Vagina (tissue), 2 donors: ENCODE measurements around the gene ETS1. TPM values are rescaled to one million over a fixed set of nuclear protein-coding genes. Genes with fewer than 3 reads are reported as not detected.
A peak's percentile ranks its signal among the peaks of the same experiment; 100 is the strongest.

ENCODE experiments used
- DNase-seq, 2 donors: peaks; one replicate each; pipeline ENCODE4 v3.0.0-alpha.2; 2017; ENCODE audit errors: extremely low spot score in 2 of 2
- H3K27ac ChIP-seq: fragments of 200-600 bp; sonication (generic); one replicate; pipeline ENCODE4 v1.5.1; 2019
- H3K27me3 ChIP-seq: fragments of 200-600 bp; sonication (generic); one replicate; pipeline ENCODE4 v1.5.1; 2019
- H3K36me3 ChIP-seq, 2 donors: fragments of 200-600 bp; sonication (generic); one replicate each; pipeline ENCODE4 v1.5.1; 2017 to 2019
- H3K4me1 ChIP-seq: fragments of 200-600 bp; sonication (generic); one replicate; pipeline ENCODE4 v1.5.1; 2019
- H3K4me3 ChIP-seq, 2 donors: fragments of 200-600 bp; sonication (generic); 1 replicate in 1 of 2; 2 replicates in 1 of 2; pipeline ENCODE4 v1.5.1; 2016 to 2019
- H3K9me3 ChIP-seq: fragments of 200-600 bp; sonication (generic); one replicate; pipeline ENCODE4 v1.5.1; 2019
- CTCF ChIP-seq, 3 experiments: fragments of 450-650 bp in 2 of 3; fragments of 200-600 bp in 1 of 3; sonication (generic) in 1 of 3; IDR thresholded peaks; one replicate each; pipeline ENCODE4 v1.5.1; 2017 to 2019; ENCODE audit warnings: antibody characterized with exemption in 3 of 3, mild to moderate bottlenecking in 2 of 3, moderate library complexity in 2 of 3
- POLR2A ChIP-seq, 2 donors: fragments of 450-650 bp; IDR thresholded peaks; one replicate each; pipeline ENCODE4 v1.6.1; 2017; ENCODE audit warnings: antibody characterized with exemption in 2 of 2, mild to moderate bottlenecking in 2 of 2, moderate library complexity in 2 of 2
- POLR2AphosphoS5 ChIP-seq, 2 donors: sonication (generic); formaldehyde crosslinking; IDR thresholded peaks; one replicate each; pipeline ENCODE4 v1.9.0; 2017; ENCODE audit warnings: antibody characterized with exemption in 2 of 2, mild to moderate bottlenecking in 2 of 2, low read depth in 1 of 2; ENCODE audit not compliant: insufficient read depth in 1 of 2
- intact Hi-C: fragments of 100-400 bp; cut with DNase I; formaldehyde crosslinking; loops from one replicate; pipeline ENCODE4 v1.15.1; 2023
- total RNA-seq: library from RNA; depleted of rRNA; stranded (reverse); fragments of >200 nt; gene quantifications from one replicate; pipeline ENCODE4 v1.2.3, GENCODE V29; 2016

Gene ETS1
- total RNA-seq, 1 donor from 2014 or later = 51.6 TPM

DNA sequence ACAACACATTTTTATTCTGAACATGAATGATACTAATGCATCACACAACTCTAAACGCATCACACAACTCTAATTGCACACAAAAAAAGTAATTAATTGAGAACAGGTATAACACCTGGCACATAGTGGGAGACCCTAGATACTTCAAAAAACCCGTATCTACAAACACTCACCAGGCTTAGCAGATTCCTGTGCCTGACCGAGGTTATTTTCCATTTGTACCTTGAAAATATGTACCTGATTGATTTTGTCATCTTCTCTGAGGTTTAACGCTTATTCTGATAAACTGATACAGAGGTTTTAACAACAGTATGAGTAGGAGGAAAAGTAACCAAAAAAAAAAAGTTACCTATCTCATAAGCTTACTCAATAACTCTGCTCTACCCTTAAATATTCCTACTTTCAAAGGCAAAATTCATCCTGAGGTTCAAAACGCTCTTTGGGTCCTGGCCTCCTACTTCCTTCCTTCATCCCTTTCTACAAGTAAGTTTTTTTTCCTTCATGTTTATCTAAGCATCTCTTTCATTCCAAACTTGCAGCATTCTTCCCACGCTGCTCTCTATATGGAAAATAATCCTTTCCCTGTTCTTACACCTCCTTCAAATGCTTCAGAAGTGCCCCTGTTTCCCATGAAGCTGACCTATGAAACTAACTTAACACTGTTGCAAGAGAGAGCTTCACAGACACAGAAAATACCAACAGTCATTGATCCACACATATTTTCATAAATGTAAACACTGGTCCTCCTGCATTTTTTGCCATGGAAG lies 73.3 kb downstream of the ETS1 start:
- Histone ChIP-seq H3K27me3 (no peaks in the 10 kb centered on the region), H3K9me3 (no peaks in the 10 kb centered on the region), H3K4me1 (peaks cover 92% of the 10 kb centered on the region), H3K36me3 (no peaks in the 10 kb centered on the region), H3K27ac (peak overlapping the region; percentile 62), H3K4me3 (no peak overlapping the region)
- no peak for DNase-seq
- TF ChIP-seq POLR2A (IDR thresholded peaks at IDR 0.05) = no peak
- no peak for TF ChIP-seq POLR2AphosphoS5 (IDR thresholded peaks at IDR 0.05; ENCODE audit: insufficient read depth in 1 of 2, low read depth in 1 of 2)
- no peak for TF ChIP-seq CTCF (IDR thresholded peaks at IDR 0.05)
- intact Hi-C loops = no loop called here

GRCh38 chr11:128512474-128512996 lies 74.8 kb downstream of the ETS1 start:
- peak overlapping the region; percentile 15 for H3K27ac ChIP-seq
- no peak for DNase-seq
- peaks cover 92% of the 10 kb centered on the region for H3K4me1 ChIP-seq
- H3K9me3 ChIP-seq = no peaks in the 10 kb centered on the region
- no peaks in the 10 kb centered on the region for H3K36me3 ChIP-seq
- TF ChIP-seq POLR2AphosphoS5 (IDR thresholded peaks at IDR 0.05; ENCODE audit: insufficient read depth in 1 of 2, low read depth in 1 of 2) (peak in 1 of 2 donors; percentile 23), POLR2A (IDR thresholded peaks at IDR 0.05) (no peak)
- intact Hi-C loops = no loop called here
- H3K27me3 ChIP-seq = no peaks in the 10 kb centered on the region
- H3K4me3 ChIP-seq = no peak overlapping the region

DNA sequence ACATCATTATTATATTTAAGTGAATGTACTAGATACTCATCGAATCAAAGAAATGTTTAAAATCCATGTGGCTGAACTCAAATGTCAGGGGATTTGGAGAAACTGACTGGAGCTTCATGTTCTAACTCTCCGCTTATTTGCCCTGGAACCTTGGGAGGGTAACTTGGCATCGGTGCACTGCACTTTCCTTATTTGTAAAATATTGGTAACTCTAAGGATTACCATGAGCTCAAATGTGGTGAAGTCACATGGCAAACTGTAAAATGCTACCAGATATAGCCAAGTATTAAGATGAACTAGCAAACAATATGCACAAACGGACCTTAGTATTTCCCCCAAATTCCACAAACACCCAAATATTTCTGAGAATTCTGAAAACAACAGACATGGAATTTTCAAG lies 75.6 kb downstream of the ETS1 start:
- TF ChIP-seq POLR2A (IDR thresholded peaks at IDR 0.05) = no peak
- TF ChIP-seq CTCF (IDR thresholded peaks at IDR 0.05) = no peak
- TF ChIP-seq POLR2AphosphoS5 (IDR thresholded peaks at IDR 0.05; ENCODE audit: insufficient read depth in 1 of 2, low read depth in 1 of 2) = no peak
- H3K36me3 ChIP-seq = no peaks in the 10 kb centered on the region
- H3K4me3 ChIP-seq = no peak overlapping the region
- no peaks in the 10 kb centered on the region for H3K9me3 ChIP-seq
- H3K27ac ChIP-seq = peak overlapping the region; percentile 15
- no peaks in the 10 kb centered on the region for H3K27me3 ChIP-seq
- intact Hi-C loops = no loop called here
- no peak for DNase-seq
- H3K4me1 ChIP-seq = peaks cover 92% of the 10 kb centered on the region

DNA sequence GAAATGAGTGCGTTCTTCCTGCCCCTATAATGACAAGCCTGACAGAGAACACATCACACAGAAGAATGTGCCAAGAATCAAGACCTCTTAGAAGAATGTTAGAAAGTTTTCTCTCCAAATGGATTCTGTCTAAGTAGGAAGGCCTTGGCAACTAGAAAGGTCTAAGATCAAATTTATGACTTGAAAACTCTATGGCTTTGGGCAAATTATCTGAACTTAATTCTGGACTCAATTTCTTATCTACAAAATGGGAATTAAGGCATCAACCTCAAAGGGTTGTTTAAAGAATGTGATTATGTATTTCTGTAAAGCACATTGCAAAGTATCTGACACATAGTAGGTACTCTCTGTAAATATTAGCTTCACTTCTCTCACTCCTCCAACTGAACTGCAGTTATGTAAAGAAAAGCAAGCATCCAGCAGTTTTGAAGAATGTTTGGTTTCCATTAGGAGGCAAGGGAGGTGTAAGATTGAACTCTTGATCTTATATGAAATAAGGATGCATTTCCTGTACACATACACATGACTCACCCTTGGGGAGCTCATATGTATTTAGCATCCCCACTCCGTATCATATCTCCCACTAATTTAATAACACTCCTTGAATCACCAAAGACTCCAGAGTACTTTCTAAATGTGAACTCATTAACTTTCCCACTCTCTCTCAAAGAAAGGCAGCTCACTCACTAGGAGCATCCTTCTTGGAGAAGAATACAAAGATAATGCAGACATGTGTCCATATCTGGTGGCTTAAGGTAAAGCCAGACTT lies 77.6 kb downstream of the ETS1 start:
- peaks cover 93% of the 10 kb centered on the region for H3K4me1 ChIP-seq
- TF ChIP-seq POLR2A (IDR thresholded peaks at IDR 0.05) = no peak
- no peak for TF ChIP-seq CTCF (IDR thresholded peaks at IDR 0.05)
- TF ChIP-seq POLR2AphosphoS5 (IDR thresholded peaks at IDR 0.05; ENCODE audit: insufficient read depth in 1 of 2, low read depth in 1 of 2) = no peak
- no peak overlapping the region for H3K27ac ChIP-seq

DNA sequence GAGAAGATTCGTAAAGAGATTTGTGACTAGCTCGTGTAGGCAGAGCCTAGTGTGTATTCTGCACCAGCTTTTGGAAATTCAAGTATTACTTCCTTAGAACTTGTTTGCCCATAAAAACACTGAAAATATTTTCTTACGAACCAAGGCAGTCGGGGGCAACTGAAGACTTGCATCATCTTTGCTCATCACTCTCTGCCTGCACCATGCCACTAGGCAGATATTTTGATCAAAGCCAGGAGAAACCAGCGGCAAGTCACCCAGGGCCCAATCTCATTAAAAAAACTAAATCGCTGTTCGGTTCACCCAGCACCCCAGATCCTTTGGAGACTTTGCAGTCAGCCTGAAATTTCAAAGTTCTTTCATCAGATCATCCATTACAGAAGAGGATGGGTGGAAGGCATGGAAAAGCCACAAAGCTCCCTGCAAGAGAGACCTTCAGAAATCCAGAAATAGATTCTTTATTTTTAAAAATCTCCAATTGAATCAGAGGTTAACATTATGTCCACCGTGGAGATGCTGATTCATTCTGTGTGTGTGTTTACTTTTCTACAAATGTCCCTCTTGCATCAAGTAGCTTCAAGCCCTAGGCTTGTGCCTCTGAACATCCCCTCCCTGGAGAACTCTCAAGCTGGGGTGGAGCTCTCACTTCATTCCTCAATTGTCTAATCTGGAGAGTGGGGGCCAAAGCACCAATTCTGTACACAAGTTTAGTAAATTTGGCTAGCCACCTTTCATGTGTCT lies 78.4 kb downstream of the ETS1 start:
- no peak for TF ChIP-seq CTCF (IDR thresholded peaks at IDR 0.05)
- TF ChIP-seq POLR2A (IDR thresholded peaks at IDR 0.05) = no peak
- TF ChIP-seq POLR2AphosphoS5 (IDR thresholded peaks at IDR 0.05; ENCODE audit: insufficient read depth in 1 of 2, low read depth in 1 of 2) = no peak
- Histone ChIP-seq H3K9me3 (no peaks in the 10 kb centered on the region), H3K36me3 (no peaks in the 10 kb centered on the region), H3K4me3 (no peak overlapping the region), H3K27ac (peak overlapping the region; percentile 79), H3K4me1 (peaks cover 99% of the 10 kb centered on the region), H3K27me3 (no peaks in the 10 kb centered on the region)
- DNase-seq = no peak
- intact Hi-C loops = no loop called here

More for the DNA sequence above, 77.6 kb downstream of the ETS1 start:
- Histone ChIP-seq H3K4me3 (no peak overlapping the region), H3K36me3 (no peaks in the 10 kb centered on the region), H3K27me3 (no peaks in the 10 kb centered on the region), H3K9me3 (no peaks in the 10 kb centered on the region)
- intact Hi-C loops = no loop called here
- DNase-seq = no peak
